ENCODE results near the gene MYEF2. TPM values are rescaled to one million over a fixed set of nuclear protein-coding genes. Genes with fewer than 3 reads are reported as not detected.
A peak's percentile ranks its signal among the peaks of the same experiment; 100 is the strongest.

MYEF2 gene
- total RNA-seq, 1 donor from 2014 or later: 1.8 TPM

- no peak for TF ChIP-seq CTCF (IDR thresholded peaks at IDR 0.05; ENCODE audit: insufficient read depth, low read length, severe bottlenecking)
- no peak for FAIRE-seq
- DNase-seq (ENCODE audit: low read depth): no peak
- Histone ChIP-seq H3K27me3 (ENCODE audit: control insufficient read depth, insufficient read depth, low read length) (no peaks in the 10 kb centered on the region), H3K36me3 (ENCODE audit: control insufficient read depth, insufficient read depth, low read length) (no peaks in the 10 kb centered on the region), H3K4me3 (ENCODE audit: low read depth, low read length) (no peak overlapping the region)
Measured at GRCh38 chr15:48145923-48146322, 32.2 kb downstream of the MYEF2 start.

DNA sequence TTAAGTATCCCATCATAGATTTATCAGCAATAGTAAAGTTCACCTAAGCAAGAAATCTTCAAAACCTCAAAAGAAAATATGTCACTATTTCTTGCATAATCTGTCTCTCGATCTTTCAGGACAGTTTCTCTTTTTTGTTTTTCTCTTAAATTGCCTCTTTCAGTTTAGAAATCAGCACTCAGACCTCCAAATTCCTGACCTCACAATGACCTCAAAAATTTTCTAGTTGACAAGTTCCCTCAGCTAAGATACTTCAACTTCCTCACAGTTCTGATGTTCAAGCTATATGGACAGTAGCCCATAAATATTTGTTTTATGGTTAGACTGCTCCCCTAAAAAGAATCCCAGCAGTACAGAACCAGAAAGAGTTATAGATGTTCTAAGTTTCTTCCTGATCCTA is 33.2 kb downstream of the MYEF2 start:
- no peak for FAIRE-seq
- H3K36me3 ChIP-seq (ENCODE audit: control insufficient read depth, insufficient read depth, low read length): no peaks in the 10 kb centered on the region
- no peaks in the 10 kb centered on the region for H3K27me3 ChIP-seq (ENCODE audit: control insufficient read depth, insufficient read depth, low read length)
- no peak for TF ChIP-seq CTCF (IDR thresholded peaks at IDR 0.05; ENCODE audit: insufficient read depth, low read length, severe bottlenecking)
- H3K4me3 ChIP-seq (ENCODE audit: low read depth, low read length): no peak overlapping the region
- no peak for DNase-seq (ENCODE audit: low read depth)

- peak; percentile 86 for DNase-seq (ENCODE audit: low read depth)
- no peak for TF ChIP-seq CTCF (IDR thresholded peaks at IDR 0.05; ENCODE audit: insufficient read depth, low read length, severe bottlenecking)
- Histone ChIP-seq H3K27me3 (ENCODE audit: control insufficient read depth, insufficient read depth, low read length) (no peaks in the 10 kb centered on the region), H3K4me3 (ENCODE audit: low read depth, low read length) (no peak overlapping the region), H3K36me3 (ENCODE audit: control insufficient read depth, insufficient read depth, low read length) (no peaks in the 10 kb centered on the region)
- no peak for FAIRE-seq
Measured at GRCh38 chr15:48143856-48144255, 34.2 kb downstream of the MYEF2 start.

- DNase-seq (ENCODE audit: low read depth): no peak
- no peaks in the 10 kb centered on the region for H3K36me3 ChIP-seq (ENCODE audit: control insufficient read depth, insufficient read depth, low read length)
- TF ChIP-seq CTCF (IDR thresholded peaks at IDR 0.05; ENCODE audit: insufficient read depth, low read length, severe bottlenecking): no peak
- H3K27me3 ChIP-seq (ENCODE audit: control insufficient read depth, insufficient read depth, low read length): no peaks in the 10 kb centered on the region
- no peak overlapping the region for H3K4me3 ChIP-seq (ENCODE audit: low read depth, low read length)
- no peak for FAIRE-seq
Measured at GRCh38 chr15:48132874-48133273, 45.2 kb downstream of the MYEF2 start.

GRCh38 chr15:48131324-48131723 is 46.8 kb downstream of the MYEF2 start:
- DNase-seq (ENCODE audit: low read depth) (no peak), FAIRE-seq (no peak)
- TF ChIP-seq CTCF (IDR thresholded peaks at IDR 0.05; ENCODE audit: insufficient read depth, low read length, severe bottlenecking): no peak

DNA sequence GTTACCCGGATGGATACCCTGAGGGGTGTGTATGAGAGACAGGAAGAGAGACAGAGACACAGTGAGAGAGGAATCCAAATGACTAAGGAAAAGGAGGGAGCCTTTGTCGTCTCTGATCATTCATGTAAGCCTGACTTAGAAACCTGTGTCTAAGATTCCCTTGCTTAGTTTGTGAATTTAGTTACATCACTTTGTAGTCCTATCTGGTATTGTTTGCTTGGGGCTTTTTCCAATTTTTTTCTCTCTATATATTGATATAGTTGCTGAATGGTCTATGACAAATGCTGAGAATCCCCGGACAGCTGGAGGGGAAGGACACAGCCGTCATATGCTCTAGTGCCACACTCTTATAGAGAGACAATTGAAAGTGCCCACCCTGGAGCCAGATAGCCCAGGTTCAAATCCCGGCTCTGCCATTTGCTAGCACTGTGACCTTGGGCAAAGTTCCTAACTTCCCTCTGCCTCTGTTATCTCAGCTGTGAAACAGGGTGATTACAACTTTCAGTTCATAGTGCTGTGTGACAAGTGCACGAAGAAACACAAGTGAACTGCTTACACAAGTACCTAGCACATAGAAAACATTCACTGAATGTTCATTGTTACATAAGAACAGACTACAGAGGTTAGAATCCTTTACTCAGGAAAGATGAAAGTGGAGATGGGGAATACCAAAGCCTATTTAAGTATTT is 51.3 kb downstream of the MYEF2 start:
- Histone ChIP-seq H3K36me3 (ENCODE audit: control insufficient read depth, insufficient read depth, low read length) (no peaks in the 10 kb centered on the region), H3K27me3 (ENCODE audit: control insufficient read depth, insufficient read depth, low read length) (no peaks in the 10 kb centered on the region), H3K4me3 (ENCODE audit: low read depth, low read length) (no peak overlapping the region)
- FAIRE-seq (peak; percentile 23), DNase-seq (ENCODE audit: low read depth) (no peak)
- TF ChIP-seq CTCF (IDR thresholded peaks at IDR 0.05; ENCODE audit: insufficient read depth, low read length, severe bottlenecking): no peak

More at GRCh38 chr15:48131324-48131723, 46.8 kb downstream of the MYEF2 start:
- Histone ChIP-seq H3K27me3 (ENCODE audit: control insufficient read depth, insufficient read depth, low read length) (no peaks in the 10 kb centered on the region), H3K36me3 (ENCODE audit: control insufficient read depth, insufficient read depth, low read length) (no peaks in the 10 kb centered on the region), H3K4me3 (ENCODE audit: low read depth, low read length) (no peak overlapping the region)

Data from bronchial epithelial cell (primary cell).